Measurements from ENCODE around the gene TGIF2LY. TPM values are rescaled to one million over a fixed set of nuclear protein-coding genes. Genes with fewer than 3 reads are reported as not detected.
"Not testable (repeated sequence)": the region's sequence is repeated elsewhere in the genome, so short reads cannot be mapped to it uniquely, and the experiment has no call there.

The TGIF2LY gene
- total RNA-seq (not detected), polyA plus RNA-seq (not detected)

- not testable (repeated sequence) for H3K27ac Mint-ChIP-seq; H3K27me3 Mint-ChIP-seq; H3K9me3 Mint-ChIP-seq; H3K4me3 Mint-ChIP-seq; H3K27me3 ChIP-seq (ENCODE audit: control insufficient read depth, insufficient read depth, low read length); H3K36me3 Mint-ChIP-seq; H3K27ac ChIP-seq (ENCODE audit: insufficient read depth, low read length, poor library complexity, severe bottlenecking); H3K36me3 ChIP-seq (ENCODE audit: control insufficient read depth, insufficient read depth, low read length); DNase-seq; H3K4me1 ChIP-seq (ENCODE audit: control insufficient read depth, insufficient read depth, low read length, poor library complexity, severe bottlenecking); H3K9me3 ChIP-seq (ENCODE audit: control insufficient read depth in 2 of 2, low read length in 2 of 2); ATAC-seq (ENCODE audit: low read depth in 2 of 2); H3K4me3 ChIP-seq (ENCODE audit: low read depth, low read length); H3K4me1 Mint-ChIP-seq
Observed at GRCh38 chrY:3578767-3579166, at the start of gene TGIF2LY. TSS of gene TGIF2LY (plus strand) at chrY:3579067. CDS start at chrY:3579245, 178 bp downstream.
